ENCODE measurements around the gene XYLT1. TPM values are rescaled to one million over a fixed set of nuclear protein-coding genes. Genes with fewer than 3 reads are reported as not detected.

XYLT1 gene
- total and polyA plus RNA-seq, 2 of the 8 experiments (the other 6 are each of a cell fraction or from before 2014, with no cell fraction given), result 6.6 to 25.4 TPM

- Histone ChIP-seq H4K8ac (ENCODE audit: extremely low read depth, insufficient read depth, low read length) (no peak overlapping the region), H3K9me3 (ENCODE audit: insufficient read depth in 2 of 2, low read depth in 1 of 2, low read length in 1 of 2) (no peaks in the 10 kb centered on the region), H3K4ac (replicated peaks; ENCODE audit: insufficient read length, low read depth, low read length) (no peak overlapping the region), H3K79me2 (ENCODE audit: control insufficient read depth in 1 of 2, insufficient read depth in 2 of 2, low read length in 2 of 2) (no peaks in the 10 kb centered on the region), H2BK15ac (ENCODE audit: low read length) (no peak overlapping the region), H2BK120ac (replicated peaks; ENCODE audit: low read depth, low read length) (no peak overlapping the region), H3K14ac (ENCODE audit: insufficient read length) (no peak overlapping the region), H3K23me2 (ENCODE audit: low read depth, low read length) (no peaks in the 10 kb centered on the region), H3K23ac (ENCODE audit: insufficient read length) (no peak overlapping the region), H4K91ac (replicated peaks; ENCODE audit: insufficient read length, low read length) (no peak overlapping the region), H3K36me3 (ENCODE audit: control insufficient read depth in 2 of 4, insufficient read depth in 4 of 4, low read length in 3 of 4) (no peaks in the 10 kb centered on the region), H2BK12ac (ENCODE audit: low read depth, low read length) (no peak overlapping the region), H3K9ac (replicated peaks in 1 of 4; ENCODE audit: extremely low read depth in 1 of 4, low read depth in 3 of 4, low read length in 3 of 4) (no peak overlapping the region), H2AK5ac (ENCODE audit: low read depth, low read length) (no peak overlapping the region), H4K5ac (ENCODE audit: insufficient read length, low read depth, low read length) (no peak overlapping the region), H3K56ac (replicated peaks; ENCODE audit: insufficient read length, low read depth, low read length) (no peak overlapping the region), H3K4me1 (replicated peaks in 1 of 4; ENCODE audit: control insufficient read depth in 3 of 4, insufficient read depth in 4 of 4, low read length in 3 of 4) (peaks cover 0 to 3% (median 0%) of the 10 kb centered on the region in 4 experiments; a peak in 1 of 7 replicates), H2AFZ (ENCODE audit: low read length) (no peak overlapping the region), H2BK20ac (ENCODE audit: low read length) (no peak overlapping the region), H3K27ac (ENCODE audit: low read depth, low read length) (no peak overlapping the region), H3K79me1 (ENCODE audit: low read depth, low read length) (no peaks in the 10 kb centered on the region), H2BK5ac (ENCODE audit: low read depth, low read length) (no peak overlapping the region), H3K4me3 (ENCODE audit: extremely low read depth in 1 of 4, insufficient read depth in 2 of 4, low read depth in 3 of 4, low read length in 4 of 4) (no peak overlapping the region), H4K20me1 (replicated peaks in 1 of 2; ENCODE audit: control insufficient read depth in 1 of 2, insufficient read depth in 2 of 2, low read length in 2 of 2) (peaks cover 0 to 1% of the 10 kb centered on the region in 2 experiments), H3K4me2 (ENCODE audit: insufficient read depth in 1 of 2, low read depth in 2 of 2, low read length in 2 of 2) (no peak overlapping the region), H3K27me3 (replicated peaks in 1 of 4; ENCODE audit: control insufficient read depth in 3 of 4, extremely low read depth in 1 of 4, insufficient read depth in 3 of 4, low read length in 3 of 4) (no peaks in the 10 kb centered on the region), H3K18ac (ENCODE audit: extremely low read depth, low read length) (no peak overlapping the region)
- no peak for FAIRE-seq
- 72% methylated on average over 2 of the region's 2 CpGs; no CpG with 5 or more reads in 1 of the 2 experiments for WGBS, 2 experiments (ENCODE audit: extremely low coverage in 1 of 2, insufficient coverage in 1 of 2, insufficient read length in 1 of 2, insufficient replicate concordance in 2 of 2, low coverage in 1 of 2, low lambda C conversion rate in 2 of 2, missing lambda C conversion rate in 1 of 2)
- TF ChIP-seq GABPA (IDR thresholded peaks at IDR 0.05; ENCODE audit: borderline replicate concordance, insufficient read depth, low read length), result no peak
- no peak for TF ChIP-seq RBBP5 (IDR thresholded peaks at IDR 0.05; ENCODE audit: borderline replicate concordance, low read depth, low read length)
- no peak for TF ChIP-seq BCL11A (IDR thresholded peaks at IDR 0.05; ENCODE audit: low read depth in 2 of 2, low read length in 2 of 2)
- no peak for TF ChIP-seq EZH2 (IDR thresholded peaks at IDR 0.05; ENCODE audit: low read depth, low read length, severe bottlenecking)
- TF ChIP-seq YY1 (IDR thresholded peaks at IDR 0.05; ENCODE audit: low read depth, low read length), result no peak
- no peak for TF ChIP-seq BACH1 (IDR thresholded peaks at IDR 0.05; ENCODE audit: low read length)
- no peak for TF ChIP-seq POLR2A (IDR thresholded peaks at IDR 0.05; ENCODE audit: control extremely low read depth in 1 of 2, low read depth in 2 of 2, low read length in 2 of 2)
- TF ChIP-seq KDM4A (IDR thresholded peaks at IDR 0.05; ENCODE audit: low read depth, low read length, severe bottlenecking), result no peak
- no peak for TF ChIP-seq TAF1 (IDR thresholded peaks at IDR 0.05; ENCODE audit: low read depth, low read length)
- TF ChIP-seq RAD21 (IDR thresholded peaks at IDR 0.05 in 1 of 2, conservative IDR thresholded peaks at IDR 0.05 in 1 of 2; ENCODE audit: low read depth in 2 of 2, low read length in 2 of 2), result no peak
- no peak for TF ChIP-seq TEAD4 (IDR thresholded peaks at IDR 0.05; ENCODE audit: low read depth, low read length)
- no peak for TF ChIP-seq TCF12 (IDR thresholded peaks at IDR 0.05; ENCODE audit: low read depth, low read length)
- no peak for TF ChIP-seq TAF7 (optimal IDR thresholded peaks at IDR 0.05; ENCODE audit: borderline replicate concordance, low read depth, low read length)
- TF ChIP-seq SIX5 (IDR thresholded peaks at IDR 0.05; ENCODE audit: low read depth, low read length), result no peak
- DNase-seq (ENCODE audit: low read depth in 1 of 2, low spot score in 2 of 2), result no peak
- POLR2A ChIA-PET (ENCODE audit: partially characterized antibody), result no interaction called here
- CTCF ChIA-PET (ENCODE audit: partially characterized antibody), result interaction anchor here (0.7 to 1.4 kb wide), 5 partner anchors 13 to 103 kb away, joined by 3 to 7 read pairs (median 3); no protein-coding TSS in a partner anchor
These were observed 212.6 kb downstream of the XYLT1 start for GRCh38 chr16:17258077-17258599.

All from H1 (cell line).